ENCODE data around the gene SH3D19.

The SH3D19 gene

DNA sequence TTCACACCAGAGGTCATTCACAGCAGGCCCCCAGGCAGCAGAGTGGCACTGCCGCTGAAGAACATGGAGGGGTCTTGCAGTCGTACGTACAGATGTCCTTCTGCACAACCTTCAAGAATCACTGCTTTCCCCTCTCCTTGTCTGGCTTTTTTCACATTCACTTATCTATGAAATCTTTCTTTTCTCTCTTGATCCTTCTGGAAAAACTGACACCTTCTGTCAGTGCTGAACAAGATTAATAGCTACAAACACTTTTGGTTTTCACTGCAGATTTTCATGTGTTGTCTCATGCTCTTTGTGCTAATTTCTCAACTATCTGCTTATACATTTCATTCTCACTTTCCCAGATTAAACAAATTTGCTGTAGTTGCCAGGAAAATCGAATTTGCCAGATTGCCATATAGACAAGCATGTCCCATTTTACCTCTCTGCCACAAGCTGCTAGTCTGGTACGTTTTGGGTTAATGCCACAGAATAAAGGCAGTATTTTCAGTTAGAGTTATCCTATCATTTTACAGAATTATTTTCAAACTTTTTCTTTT is 142.9 kb downstream of the SH3D19 start:
- no peak for DNase-seq

DNA sequence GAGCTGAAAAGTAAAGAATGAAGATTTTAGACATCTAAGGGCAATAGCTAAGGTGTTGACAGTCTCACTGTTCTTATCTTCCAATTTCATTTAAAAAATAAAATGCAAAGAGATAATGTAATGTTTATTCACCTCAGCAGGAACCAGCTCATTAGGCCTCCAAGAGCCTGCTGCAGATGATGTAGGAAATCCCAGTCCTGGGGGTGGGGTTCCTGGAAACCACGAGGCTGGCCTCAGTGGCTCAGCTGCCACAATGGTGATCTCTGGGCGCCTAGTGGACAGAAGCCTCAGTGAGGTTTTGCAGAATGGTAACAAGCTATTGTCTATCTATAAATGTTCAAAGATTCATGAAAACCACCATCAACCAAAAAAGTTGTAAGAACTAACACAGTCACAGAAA is 148.7 kb downstream of the SH3D19 start:
- no peak for DNase-seq

DNA sequence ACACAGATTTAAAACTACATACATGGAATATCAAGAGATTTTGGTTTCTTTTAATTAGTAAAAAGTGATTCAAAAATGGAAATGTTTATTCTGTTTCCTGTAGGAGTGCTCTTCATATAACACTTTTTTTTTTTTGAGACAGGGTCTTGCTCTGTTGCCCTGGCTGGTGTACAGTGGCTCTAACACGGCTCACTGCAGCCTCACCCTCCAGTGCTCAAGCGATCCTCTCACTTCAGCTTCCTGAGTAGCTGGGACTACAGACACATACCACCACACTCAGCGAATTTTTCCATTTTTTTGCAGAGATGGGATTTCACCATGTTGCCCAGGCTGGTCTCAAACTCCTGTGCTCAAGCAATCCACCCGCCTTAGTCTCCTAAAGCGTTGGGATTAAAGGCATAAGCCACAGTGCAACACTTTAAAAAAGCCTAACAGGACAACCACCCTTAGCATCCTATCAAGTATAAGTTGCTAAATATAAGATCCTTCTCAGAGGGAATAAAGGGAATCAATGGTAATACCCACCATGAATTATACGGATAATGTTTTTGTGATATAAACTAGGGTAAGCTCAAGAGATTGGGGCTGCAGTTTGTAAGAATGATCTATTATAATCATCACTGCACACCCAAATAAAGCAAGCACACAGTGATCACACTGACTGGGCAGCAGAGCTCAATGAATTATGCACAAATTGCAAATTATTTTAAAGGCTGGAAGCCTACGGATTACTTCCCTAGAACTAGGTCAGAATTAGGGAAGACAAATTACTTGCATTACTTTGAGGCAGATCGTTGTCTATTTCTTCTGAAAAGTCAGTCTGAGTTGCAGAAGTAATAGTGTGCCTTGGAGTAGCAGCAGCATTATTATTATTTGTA is 149.4 kb downstream of the SH3D19 start:
- no peak for DNase-seq

DNA sequence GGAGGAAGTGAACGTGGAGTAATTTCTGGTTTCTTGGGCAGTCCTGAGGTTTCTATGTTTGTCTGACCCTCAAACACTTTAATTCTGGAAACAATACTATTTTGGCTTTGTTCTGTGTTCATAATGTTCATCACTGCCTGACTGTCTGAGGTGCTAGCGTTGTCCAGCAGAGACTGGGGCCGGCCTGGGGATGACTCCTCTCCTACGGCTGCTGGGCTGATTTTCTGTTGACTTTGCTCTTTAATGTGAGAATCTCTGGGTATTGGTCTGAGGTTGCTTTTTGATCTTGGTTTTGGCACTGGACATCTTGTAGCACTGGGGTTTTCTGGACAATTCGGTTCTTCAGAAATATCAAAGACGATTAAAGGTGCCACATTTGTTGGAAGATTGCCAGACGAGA is 150.2 kb downstream of the SH3D19 start:
- no peak for DNase-seq

DNA sequence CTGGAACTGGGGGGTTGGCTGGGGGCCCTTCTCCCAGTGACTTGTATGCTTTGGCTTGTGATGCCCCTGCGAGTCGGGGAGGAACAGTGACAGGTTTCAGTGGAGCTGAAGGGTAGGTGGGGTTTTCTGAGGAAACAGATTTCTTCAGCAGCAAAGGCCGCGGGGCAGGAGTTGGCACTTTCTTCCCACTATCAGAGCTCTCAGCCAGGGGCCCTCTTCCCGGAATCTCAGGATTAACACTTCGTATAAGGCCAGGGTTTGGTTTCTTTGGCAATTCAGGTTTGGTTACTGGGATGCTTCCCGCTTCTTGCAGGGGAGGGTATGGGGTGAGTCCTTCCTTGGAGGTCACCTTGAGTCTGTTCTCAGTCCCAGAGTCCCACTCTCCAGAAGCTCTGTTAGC is 150.6 kb downstream of the SH3D19 start:
- no peak for DNase-seq

DNA sequence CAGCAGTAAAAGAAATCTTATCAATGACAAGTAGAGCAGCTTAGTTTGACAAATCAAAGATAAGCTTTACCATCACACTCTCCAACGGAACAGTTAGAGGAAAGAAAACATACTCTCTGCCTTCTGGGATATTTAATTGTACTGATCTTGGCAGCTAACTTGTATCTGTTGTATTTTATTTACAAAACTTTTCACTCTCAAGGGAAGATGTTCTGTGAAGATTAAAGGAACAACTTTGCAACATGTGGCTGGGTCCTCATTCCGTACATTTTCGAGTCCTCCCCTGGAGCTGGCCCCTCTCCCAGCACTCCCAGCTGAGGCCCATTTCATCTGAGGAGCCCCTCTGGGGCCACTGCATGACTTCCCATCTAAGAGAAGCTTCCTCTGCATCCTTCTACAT is 151.5 kb downstream of the SH3D19 start:
- no peak for DNase-seq

DNA sequence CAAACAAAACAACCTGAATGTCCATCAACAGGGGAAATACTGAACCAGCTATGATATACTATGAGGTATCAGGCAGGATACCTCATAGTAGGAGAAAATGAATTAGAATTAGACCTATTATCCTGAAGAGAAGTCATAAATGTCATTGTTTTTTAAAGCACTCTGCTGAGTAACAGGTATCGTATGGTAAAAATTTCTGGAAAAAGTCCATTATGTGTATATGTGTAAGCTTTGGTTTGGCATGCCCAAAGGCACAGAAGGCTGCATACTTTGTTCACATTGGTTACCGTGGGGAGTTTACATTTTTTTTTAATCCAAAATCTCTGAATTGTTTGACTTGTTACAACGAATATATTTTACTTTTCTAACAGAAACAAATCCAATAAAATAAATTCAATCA is 155.5 kb downstream of the SH3D19 start:
- no peak for DNase-seq

DNA sequence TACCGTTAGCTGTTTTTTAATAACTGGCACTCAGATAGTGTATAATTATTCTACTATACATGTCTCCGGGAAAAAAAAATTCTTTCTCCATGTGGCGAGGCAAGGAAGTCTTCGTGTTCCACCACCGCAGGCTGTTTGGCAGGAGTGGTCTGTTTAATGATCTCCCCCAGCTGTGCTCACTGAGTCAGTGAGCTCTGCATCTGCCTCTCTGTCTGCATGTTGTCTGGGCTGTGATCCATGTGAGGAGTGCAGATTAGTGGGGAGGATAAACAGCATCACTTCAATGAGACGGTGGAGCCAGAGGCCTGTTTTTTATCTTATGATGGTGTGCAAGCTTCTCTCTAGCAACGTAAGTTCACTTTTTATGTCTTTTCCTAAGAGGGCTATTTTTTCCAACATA is 156.2 kb downstream of the SH3D19 start:
- DNase-seq, result peak; percentile 68

DNA sequence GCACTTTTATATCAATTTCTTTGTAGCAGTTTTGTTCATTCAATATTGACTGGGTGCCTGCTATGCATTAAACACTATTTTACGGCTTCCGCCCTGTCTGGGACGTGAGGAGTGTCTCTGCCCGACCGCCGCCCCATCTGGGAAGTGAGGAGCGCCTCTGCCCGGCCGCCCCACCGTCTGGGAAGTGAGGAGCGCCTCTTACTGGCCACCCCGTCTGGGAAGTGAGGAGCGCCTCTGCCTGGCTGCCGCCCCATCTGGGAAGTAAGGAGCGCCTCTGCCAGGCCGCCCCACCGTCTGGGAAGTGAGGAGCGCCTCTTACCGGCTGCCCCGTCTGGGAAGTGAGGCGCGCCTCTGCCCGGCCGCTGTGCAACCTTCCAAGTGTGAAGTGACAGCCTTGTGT is 157.8 kb downstream of the SH3D19 start:
- DNase-seq, result no peak

DNA sequence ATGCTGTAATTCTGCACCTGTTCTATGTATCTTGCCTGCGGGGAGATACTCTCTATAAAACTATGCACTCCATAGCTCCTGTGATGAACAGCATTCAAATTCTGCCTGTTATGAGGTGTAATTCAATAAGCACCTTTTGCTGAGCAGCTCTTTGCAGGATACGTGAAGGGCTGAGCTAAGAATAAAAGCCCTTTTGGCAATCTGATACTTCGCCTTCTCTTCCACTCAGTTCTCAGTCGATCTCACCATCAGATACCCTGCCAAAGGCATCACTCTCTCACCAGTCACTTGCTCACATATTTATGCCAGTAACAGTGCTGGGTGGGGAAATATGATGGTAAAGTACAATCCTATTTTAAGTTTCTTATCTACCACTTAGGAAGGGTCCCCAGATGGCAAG is 158.8 kb downstream of the SH3D19 start:
- DNase-seq, result no peak

DNA sequence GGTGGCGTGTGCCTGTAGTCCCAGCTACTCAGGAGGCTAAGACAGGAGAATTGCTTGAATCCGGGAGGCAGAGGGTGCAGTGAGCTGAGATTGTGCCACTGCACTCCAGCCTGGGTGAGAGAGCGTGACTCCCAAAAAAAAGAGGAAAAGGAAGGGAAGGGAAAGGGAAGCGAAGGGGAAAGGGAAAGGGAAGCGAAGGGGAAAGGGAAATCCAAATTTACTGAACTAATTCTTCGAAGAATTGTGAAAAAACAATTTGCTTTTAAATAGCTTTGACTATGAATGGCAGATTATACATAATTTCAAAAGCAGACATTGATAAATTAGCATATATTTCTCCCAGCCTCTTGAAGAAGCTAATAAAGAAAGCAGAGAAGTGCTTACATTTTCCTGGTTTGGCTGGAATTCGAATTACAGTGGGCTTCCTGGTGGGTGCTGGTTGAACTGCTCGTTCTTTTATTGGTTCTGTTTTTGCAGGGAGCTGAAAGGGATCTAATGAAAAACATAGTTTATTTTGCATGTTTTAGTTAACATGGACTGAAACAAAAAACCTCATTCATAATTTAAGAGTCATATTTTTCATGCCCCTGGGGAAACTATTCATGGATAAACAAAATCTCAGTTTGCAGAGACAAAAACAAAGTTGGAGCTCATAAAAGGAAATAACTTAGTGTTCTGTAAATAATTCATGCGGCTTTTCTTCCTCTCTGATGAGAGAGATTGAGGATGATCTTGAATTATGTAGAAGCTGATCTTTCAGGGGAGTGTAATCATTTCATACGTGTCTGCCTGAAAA is 160.0 kb downstream of the SH3D19 start:
- no peak for DNase-seq

DNA sequence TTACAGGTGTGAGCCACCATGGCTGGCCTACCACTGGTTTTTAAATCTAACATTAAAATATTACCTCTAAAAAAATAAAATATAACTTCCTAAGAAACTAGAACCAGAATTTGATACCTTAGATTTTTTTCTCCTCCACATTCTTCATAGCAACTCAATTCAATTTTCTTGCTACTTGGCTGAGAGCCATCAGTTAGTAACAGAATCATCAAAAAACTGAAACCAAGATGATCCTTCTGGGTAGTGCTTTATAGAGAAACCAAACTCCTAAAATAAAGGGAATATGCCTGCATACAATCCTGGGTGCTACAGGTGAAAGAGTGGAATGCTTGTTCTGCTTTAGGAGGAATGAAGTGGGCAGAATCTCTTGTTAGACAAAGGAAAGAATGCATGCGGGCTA is 161.6 kb downstream of the SH3D19 start:
- no peak for DNase-seq

DNA sequence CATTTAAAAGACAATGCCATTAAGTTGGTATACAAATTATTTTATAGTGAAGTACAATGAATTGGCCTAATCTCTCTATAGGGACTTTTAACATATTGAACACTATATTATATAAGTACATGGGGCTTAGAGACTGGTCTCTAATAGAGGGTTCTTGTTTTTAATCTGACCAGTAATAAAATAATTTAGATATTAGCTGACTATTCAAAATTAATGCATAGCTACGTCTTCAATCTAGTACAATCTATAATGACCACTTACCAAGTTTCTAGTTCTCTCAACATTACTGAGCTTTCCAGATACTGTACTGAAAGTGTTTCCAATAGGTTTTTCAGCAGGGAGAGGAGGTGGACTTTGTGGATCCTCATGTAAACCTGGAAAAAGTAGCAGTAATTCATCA is 166.4 kb downstream of the SH3D19 start:
- no peak for DNase-seq

DNA sequence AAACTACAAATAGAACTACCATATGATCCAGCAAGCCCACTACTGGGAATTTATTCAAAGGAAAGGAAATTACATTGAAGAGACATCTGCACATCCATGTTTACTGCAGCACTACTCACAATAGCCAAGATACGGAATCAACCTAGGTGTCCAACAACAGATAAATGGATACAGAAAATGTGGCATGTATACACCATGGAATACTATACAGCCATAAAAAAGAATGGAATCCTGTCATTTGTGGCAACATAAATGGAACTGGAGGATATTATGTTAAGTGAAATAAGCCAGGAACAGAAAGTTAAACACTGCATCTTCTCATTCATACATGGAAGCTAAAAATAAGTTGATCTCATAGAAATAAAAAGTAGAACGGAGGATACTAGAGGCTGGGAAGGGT is 167.9 kb downstream of the SH3D19 start:
- no peak for DNase-seq

DNA sequence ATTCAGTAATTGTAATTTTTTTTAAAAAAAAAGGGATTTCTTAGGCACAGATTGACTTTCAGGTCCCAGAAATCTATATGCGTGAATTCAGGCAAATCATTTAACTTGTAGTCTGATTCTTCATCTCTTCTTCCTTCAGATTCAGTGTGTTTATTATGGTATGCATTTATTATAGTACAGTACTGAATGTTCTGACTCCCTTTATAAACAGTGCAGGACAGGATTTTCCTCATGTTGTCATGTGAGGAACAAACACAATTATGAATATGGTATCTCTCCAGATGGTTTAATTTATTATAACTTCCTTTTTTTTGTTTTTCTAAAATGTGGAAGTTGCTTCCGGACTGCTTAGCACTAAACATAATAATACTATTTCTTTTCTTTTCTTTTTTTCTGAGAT is 171.8 kb downstream of the SH3D19 start:
- no peak for DNase-seq

DNA sequence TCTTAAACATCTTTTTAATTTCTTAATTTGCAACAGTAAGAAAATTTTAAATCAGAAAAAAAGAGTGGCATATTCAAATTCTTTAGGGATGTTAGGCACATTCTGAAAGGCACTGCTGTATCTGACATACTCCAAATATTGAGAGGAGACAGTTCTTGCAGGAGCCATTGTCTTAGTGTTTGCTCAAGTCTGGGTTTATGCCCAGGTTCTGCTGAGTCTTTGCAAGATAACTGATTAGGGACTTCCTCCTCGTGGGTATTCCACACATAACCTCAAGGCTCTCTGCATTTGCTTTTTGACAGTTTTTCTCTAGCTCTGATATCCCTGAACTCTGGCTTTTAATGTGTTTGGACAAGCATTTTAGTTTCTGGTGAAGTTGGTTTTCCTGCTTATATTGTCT is 173.4 kb downstream of the SH3D19 start:
- DNase-seq, result no peak

DNA sequence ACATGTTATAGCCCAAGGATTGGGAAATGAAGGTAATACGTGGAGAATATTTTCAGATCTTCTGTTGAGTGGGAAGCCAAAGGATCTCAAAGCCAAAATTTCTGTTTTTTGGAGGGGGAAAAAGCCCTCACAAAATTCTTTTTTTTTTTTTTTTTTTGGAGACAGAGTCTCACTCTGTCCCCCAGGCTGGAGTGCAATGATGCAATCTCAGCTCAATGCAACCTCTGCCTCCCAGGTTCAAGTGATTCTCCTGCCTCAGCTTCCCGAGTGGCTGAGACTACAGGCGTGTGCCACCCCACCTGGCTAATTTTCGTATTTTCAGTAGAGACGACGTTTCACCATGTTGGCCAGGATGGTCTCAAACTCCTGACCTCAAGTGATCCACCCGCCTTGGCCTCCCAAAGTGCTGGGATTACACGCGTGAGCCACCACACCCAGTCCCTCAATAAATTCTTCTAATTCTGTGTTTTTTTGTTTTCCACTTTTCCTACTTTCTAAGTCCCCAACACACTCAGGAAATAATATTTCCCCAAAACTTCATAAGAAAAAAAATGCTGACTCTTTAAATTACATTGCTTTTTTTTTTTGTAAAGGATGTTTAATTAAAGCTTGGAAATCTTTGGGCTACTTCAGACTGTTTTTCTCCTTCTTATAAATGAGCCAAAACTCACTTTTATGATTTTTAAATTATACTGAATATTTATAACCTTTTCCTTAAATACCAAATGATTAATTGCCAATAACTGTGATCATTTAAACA is 174.4 kb downstream of the SH3D19 start:
- no peak for DNase-seq

DNA sequence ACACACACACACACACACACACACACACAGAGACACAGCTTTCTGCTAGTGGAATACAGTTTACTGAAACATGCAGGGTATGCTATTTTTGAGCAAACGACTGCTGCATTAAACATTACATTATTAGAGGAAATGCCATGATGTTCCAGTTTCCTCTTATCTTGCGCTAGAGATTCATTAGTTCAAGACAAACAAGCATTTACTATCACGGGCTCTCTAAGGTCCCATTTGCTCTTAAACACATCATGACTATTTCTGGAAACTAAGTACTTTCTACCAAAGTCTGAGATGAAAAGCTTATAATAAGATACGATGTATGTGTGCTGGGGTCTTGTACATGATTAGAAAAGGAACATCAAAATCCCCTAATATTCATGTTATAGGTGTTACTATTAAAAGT is 177.1 kb downstream of the SH3D19 start:
- DNase-seq, result no peak

DNA sequence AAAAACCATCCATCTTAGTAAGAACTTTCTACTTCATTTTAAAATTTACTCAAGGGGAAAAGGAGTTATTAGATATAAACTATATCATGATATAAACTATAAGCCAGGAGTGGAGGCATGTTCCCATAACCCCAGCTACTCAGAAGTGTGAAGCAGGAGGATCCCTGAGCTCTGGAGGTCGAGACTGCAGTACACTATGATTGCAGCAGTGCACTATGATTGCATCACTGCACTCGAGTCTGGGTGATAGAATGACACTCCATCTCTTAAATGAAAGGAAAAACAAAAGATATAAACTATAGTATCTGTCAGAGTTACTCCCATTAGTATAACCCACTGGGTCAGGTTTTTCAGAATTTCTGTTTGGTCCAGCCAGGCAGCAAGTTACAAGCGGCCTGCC is 178.4 kb downstream of the SH3D19 start:
- DNase-seq, result no peak

DNA sequence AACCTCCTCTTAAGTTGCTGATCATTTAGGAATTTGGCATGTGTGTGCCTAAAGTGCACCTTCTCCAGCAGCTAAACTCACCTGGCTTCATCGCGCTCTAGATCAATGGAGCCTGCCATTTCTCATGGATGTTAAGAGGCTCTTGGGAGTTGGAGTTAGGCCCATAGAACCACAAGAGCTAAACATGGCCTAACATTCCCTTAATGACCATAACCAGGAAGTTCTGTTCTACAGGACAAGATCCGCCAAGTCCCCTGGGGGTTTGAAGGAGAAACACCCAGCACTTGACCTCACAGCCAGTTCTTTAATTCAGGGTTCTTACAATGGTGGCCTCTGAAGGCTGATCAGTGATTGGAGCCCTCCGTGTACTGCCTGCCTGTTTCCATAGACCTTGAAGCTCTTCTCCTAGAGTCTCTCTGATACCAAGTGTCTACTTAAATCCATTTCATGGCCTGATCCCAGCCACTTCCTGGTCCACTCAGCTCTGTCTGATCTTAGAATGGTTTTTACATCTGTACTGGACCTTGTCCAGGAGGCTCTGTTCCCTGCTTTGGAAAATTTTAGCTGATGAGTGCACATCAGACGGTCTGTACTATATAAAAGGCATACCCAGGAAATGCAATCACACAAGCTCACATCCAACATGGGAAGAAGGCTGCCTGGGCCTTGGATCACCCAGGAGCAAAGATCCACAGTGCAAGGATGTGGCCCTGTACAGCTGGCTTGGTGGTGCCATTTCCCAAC is 180.9 kb downstream of the SH3D19 start:
- no peak for DNase-seq

DNA sequence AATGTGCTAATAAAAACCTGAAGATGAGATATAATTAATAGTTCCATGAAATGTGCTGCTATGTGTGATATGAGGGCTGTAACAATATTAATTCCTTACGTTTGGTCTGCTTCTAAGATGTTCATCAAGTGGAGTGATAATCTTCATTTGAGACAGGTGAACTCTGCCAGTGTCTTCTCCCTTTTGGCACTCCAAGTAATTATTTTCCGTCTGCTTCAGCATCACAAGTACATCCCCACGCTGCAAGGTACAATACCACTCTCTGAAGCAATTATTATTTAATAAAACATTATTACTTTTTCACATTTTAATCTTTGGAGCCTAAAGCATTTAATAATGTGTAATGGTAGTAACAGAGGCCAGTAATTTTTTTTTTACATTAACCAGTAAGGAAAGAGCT is 181.6 kb downstream of the SH3D19 start:
- DNase-seq, result no peak

DNA sequence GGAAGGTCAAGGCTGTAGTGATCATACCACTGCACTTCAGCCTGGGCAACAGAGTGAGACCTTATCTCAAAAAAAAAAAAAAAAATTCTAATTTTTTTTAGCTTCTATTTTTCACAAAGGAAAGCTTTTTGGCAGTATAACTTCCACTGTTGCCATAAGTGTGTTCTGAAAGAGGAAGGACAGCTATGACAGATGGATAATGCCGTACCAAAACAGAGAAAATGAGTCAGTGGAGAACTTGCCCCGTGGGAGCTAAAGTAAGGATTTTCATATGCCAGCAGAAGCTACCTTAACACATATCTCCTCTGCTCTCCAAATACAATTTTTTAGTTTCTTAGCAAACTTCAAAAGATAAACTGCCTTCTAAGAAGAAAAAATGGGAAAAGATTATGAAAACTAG is 182.2 kb downstream of the SH3D19 start:
- no peak for DNase-seq

DNA sequence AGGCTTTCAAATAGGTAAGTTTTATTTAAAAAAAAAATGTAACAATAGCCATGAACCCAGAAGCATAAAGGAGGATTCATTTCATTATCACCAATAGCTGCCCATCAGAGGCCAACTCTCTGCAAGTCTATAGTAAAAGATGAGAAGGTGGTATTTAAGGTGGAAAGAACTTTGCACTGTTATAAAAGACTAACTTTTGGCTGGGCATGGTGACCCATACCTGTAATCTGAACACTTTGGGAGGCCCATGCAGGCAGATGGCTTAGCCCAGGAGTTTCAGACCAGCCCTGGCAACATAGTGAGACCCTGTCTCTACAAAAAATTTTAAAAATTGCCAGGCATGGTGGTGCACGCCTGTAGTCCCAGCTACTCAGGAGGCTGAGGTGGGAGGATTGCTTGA is 182.6 kb downstream of the SH3D19 start:
- DNase-seq, result no peak
